PFSK-1 (cell line): ENCODE measurements around the gene PRKAG2.

ENCODE experiments used
- POLR2AphosphoS5 ChIP-seq: IDR thresholded peaks from 2 replicates; pipeline ENCODE4 v1.6.1; 2012; ENCODE audit warnings: low read depth, mild to moderate bottlenecking, control low read depth, low read length, moderate library complexity
- SIN3A ChIP-seq: IDR thresholded peaks from 2 replicates; pipeline ENCODE4 v1.6.1; 2012; ENCODE audit warnings: mild to moderate bottlenecking, low read length, moderate library complexity, borderline replicate concordance; ENCODE audit not compliant: insufficient read depth
- TAF1 ChIP-seq: IDR thresholded peaks from 2 replicates; pipeline ENCODE4 v1.6.1; 2012; ENCODE audit warnings: low read length, control low read depth, borderline replicate concordance; ENCODE audit not compliant: insufficient read depth
- TF ChIP-seq, protein P1 (sequence below), 2 experiments: IDR thresholded peaks; 2 replicates each; pipeline versions ENCODE4 v1.6.1 to v1.8.0; 2011 to 2012; ENCODE audit warnings: low read depth in 2 of 2, low read length in 2 of 2, control low read depth in 1 of 2, inconsistent platforms in 1 of 2, mild to moderate bottlenecking in 1 of 2, moderate library complexity in 1 of 2; ENCODE audit not compliant: insufficient read depth in 1 of 2

DNA sequence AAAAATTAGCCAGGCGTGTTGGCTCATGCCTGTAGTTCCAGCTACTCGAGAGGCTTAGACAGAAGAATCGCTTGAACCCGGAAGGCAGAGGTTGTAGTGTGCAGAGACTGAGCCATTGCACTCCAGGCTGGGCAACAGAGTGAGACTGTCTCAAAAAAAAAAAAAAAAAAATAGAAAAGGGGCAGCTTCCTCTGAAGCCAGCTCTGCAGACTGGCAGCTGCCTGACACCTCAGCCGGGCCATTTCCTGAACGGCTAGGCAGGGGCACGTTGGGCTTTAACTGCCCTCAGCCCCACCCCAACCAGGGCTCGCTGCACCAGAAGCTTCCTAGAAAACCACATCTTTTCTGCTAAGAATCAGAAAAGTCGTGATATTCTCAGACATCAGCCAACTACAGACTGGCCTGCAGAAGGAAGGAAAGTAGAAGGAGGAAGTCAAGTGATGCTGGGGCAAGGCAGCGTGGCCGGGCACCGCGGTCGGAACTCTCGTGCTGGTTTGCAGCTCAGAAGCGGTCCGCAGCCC lies 38.0 kb downstream of the PRKAG2 start:
- TF ChIP-seq, protein P1, sequence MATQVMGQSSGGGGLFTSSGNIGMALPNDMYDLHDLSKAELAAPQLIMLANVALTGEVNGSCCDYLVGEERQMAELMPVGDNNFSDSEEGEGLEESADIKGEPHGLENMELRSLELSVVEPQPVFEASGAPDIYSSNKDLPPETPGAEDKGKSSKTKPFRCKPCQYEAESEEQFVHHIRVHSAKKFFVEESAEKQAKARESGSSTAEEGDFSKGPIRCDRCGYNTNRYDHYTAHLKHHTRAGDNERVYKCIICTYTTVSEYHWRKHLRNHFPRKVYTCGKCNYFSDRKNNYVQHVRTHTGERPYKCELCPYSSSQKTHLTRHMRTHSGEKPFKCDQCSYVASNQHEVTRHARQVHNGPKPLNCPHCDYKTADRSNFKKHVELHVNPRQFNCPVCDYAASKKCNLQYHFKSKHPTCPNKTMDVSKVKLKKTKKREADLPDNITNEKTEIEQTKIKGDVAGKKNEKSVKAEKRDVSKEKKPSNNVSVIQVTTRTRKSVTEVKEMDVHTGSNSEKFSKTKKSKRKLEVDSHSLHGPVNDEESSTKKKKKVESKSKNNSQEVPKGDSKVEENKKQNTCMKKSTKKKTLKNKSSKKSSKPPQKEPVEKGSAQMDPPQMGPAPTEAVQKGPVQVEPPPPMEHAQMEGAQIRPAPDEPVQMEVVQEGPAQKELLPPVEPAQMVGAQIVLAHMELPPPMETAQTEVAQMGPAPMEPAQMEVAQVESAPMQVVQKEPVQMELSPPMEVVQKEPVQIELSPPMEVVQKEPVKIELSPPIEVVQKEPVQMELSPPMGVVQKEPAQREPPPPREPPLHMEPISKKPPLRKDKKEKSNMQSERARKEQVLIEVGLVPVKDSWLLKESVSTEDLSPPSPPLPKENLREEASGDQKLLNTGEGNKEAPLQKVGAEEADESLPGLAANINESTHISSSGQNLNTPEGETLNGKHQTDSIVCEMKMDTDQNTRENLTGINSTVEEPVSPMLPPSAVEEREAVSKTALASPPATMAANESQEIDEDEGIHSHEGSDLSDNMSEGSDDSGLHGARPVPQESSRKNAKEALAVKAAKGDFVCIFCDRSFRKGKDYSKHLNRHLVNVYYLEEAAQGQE (IDR thresholded peaks at IDR 0.05; ENCODE audit: insufficient read depth in 1 of 2, low read depth in 2 of 2, low read length in 2 of 2): no peak
- TF ChIP-seq TAF1: no peak
- TF ChIP-seq SIN3A: no peak
- no peak for TF ChIP-seq POLR2AphosphoS5
